AG10803 (cell line): ENCODE data around the gene HLA-DQA2.
"Not testable (repeated sequence)": the region's sequence is repeated elsewhere in the genome, so short reads cannot be mapped to it uniquely, and the experiment has no call there.

Experiments
- DNase-seq: peaks from one replicate; pipeline ENCODE4 v3.0.0; 2010; ENCODE audit warnings: low read depth
- H3K4me3 ChIP-seq: 2 replicates; pipeline ENCODE4 v1.5.1; 2011; ENCODE audit warnings: mild to moderate bottlenecking, low read length, control low read depth
- TF ChIP-seq, protein P1 (sequence below): conservative IDR thresholded peaks from 2 replicates; pipeline ENCODE4 v1.5.1; 2011; ENCODE audit warnings: mild to moderate bottlenecking, low read length, control low read depth, inconsistent platforms

HLA-DQA2 gene

DNA sequence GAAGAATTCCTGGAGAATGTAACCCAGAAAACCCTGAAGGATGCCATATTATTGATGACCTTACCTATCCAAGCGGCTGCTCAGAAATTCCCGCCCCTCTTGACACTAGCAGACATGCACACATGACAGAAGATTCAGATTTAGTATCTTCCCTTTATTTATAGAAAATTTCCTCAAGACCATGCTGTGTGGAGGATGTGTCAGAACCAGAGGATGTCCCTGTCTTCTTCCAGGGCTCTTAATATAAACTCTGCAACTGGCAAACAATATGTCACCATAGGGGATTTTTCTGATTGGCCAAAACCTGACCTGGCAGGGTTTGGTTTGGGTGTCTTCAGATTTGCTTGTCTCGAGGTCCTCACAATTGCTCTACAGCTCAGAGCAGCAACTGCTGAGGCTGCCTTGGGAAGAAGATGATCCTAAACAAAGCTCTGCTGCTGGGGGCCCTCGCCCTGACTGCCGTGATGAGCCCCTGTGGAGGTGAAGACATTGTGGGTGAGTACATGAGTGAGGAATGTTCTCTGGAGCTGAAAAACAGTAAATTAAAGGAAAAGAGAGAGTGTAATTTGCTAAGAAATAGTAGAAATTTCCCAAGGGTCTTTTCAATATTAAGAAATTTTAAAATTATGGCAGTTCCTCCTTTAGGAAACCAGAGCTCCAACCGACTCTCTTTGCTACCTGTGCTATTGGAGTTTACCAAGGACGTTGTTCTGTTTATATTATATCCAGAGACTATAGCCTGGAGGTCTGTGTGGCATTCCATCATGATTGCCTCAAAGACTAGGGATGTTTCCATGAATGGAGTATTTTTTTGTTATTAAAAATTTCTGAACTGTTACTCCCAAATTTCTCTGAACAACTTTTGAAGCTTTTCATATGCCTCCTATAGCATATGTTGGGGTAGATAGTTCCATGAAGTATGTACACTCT, at the start of gene HLA-DQA2:
Gene HLA-DQA2, plus strand, starts transcription at position 361 of the 930 bp plus-strand sequence. Its CDS starts 53 bp downstream, at position 414.
- no peak for DNase-seq
- TF ChIP-seq, protein P1, sequence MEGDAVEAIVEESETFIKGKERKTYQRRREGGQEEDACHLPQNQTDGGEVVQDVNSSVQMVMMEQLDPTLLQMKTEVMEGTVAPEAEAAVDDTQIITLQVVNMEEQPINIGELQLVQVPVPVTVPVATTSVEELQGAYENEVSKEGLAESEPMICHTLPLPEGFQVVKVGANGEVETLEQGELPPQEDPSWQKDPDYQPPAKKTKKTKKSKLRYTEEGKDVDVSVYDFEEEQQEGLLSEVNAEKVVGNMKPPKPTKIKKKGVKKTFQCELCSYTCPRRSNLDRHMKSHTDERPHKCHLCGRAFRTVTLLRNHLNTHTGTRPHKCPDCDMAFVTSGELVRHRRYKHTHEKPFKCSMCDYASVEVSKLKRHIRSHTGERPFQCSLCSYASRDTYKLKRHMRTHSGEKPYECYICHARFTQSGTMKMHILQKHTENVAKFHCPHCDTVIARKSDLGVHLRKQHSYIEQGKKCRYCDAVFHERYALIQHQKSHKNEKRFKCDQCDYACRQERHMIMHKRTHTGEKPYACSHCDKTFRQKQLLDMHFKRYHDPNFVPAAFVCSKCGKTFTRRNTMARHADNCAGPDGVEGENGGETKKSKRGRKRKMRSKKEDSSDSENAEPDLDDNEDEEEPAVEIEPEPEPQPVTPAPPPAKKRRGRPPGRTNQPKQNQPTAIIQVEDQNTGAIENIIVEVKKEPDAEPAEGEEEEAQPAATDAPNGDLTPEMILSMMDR = no peak
- H3K4me3 ChIP-seq = no peak within 1 kb of the TSS

DNA sequence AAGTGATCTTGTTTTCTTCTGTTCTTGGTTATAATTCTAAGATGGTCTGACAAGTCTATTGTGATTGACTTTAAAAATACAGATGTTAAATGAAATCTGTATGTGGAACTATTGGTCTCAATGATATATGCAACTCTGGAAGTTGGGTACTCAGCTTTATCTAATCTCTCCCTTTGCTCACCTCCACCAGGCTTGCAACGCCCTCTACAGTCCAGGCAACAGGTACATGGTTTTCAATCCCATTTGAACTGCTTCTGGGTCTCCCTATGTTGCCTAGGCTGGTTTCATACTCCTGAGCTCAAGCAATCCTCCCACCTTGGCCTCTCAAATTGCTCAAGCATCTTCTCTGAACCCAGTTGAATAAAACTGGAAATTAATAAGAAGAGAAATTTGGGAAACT, 49.2 kb upstream of the HLA-DQA2 start:
- H3K4me3 ChIP-seq = no peak overlapping the region
- no peak for DNase-seq
- TF ChIP-seq, protein P1 = no peak

DNA sequence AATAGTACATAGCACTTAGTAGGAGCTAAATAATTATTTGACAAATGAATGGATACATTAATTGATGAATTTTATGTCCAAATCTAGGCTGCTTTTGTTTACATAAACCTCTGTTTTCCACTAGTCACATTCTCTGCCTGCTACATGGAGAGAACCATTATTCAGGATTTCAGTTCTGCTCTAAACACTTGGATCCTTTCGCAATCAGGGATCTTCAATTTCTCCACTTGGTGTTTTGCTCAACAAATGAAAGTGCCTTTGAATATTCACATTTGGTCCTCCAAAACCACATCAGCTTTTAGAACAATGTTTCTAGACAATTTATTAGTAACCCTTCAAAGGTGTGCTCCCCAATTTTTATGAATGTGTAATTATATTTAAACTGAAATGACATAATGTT, 44.2 kb upstream of the HLA-DQA2 start:
- TF ChIP-seq, protein P1 = no peak
- no peak for DNase-seq
- H3K4me3 ChIP-seq = no peak overlapping the region

DNA sequence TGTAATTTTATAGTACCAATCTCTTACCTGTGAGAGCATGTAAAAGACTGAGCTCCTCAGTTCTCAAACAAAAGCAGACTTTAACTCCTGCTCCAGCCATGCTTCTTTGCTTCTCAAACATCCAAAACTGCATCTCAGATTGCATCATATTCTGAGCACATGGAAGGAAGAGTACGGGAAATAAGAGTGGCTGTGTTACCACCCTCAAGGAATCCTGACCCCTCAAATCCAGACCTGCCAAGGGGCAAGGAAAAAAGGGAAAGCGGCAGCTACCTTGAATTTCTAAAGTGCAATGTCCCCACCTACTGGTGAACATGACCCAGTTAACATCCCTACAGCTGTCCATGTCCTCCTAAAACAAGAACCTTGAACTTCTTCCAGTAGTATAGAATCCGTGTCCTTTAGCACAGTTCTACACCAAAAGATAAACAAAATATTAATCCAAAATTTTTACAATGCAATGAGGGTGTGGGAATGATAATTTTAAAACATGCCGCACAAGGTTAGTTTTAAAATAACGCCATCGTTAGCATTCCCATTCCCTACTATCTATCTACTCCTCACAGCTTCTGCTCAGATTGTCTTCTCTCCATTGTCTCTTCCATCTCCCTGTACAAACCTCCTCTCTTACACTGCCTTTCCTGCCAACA, 40.7 kb upstream of the HLA-DQA2 start:
- TF ChIP-seq, protein P1 = peak; percentile 73
- H3K4me3 ChIP-seq = no peak overlapping the region
- DNase-seq = peak; percentile 63

DNA sequence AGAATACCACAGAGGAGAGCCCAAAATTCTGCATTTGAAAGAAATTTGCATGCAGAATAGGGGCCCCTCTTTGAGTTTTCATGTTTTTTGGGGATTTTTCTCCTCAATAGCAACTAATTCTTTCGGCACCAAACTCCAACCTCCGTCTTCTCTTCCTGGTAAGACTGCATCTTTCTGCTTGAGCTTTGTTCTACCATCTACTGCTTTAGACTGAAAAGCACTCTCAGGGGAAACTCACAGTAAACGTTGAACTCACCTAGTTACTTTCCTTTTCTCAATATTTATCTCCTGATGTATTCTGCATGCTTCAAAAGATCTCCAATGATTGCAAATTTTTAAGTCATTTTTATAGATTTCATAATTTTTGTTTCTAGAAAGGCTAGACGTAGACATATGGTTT, 37.8 kb upstream of the HLA-DQA2 start:
- DNase-seq = no peak
- TF ChIP-seq, protein P1 = no peak
- H3K4me3 ChIP-seq = no peak overlapping the region

DNA sequence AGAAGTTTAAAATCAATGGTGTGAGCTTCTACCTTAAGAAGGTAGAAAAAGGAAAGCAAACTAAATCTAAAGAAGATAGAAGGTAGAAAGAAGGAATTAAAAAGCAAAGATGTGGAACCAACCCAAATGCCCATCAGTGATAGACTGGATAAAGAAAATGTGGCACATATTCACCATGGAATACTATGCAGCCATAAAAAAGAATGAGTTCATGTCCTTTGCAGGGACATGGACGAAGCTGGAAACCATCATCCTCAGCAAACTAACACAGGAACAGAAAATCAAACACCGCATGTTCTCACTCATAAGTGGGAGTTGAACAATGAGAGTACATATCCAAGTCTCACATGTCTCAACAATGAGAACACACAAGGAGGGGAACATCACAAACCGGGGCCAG, 36.0 kb upstream of the HLA-DQA2 start:
- DNase-seq, H3K4me3 ChIP-seq: not testable (repeated sequence)

DNA sequence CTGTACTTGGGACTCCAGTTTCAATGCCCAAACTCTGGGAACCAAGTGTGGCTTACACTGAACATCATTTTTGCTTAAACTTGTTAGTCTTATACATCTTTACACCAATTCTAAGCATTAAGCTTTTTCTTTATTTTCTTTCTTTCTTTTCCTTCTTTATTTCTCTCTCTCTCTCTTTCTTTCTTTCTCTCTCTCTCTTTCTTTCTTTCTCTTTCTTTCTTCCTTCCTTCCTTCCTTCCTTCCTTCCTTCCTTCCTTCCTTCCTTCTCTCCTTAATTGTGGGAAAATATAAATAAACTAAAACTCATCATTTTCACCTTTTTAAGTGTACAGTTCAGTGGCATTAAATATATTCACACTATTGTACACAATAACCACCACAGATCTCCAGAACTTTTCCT, 31.6 kb upstream of the HLA-DQA2 start:
- no peak overlapping the region for H3K4me3 ChIP-seq
- TF ChIP-seq, protein P1 = no peak
- no peak for DNase-seq
